ENCODE data around the gene MYBPHL.
"Not testable (repeated sequence)": the region's sequence is repeated elsewhere in the genome, so short reads cannot be mapped to it uniquely, and the experiment has no call there.

Gene MYBPHL

GRCh38 chr1:109307274-109308021, 637 bp upstream of the MYBPHL start:
- Histone ChIP-seq H3K27me3 (replicated peaks; ENCODE audit: control insufficient read depth, insufficient read depth, low read length) (peaks cover 2% of the 10 kb centered on the region; the same call in 1 of the 2 replicates), H3K36me3 (ENCODE audit: control insufficient read depth, insufficient read depth, low read length) (no peaks in the 10 kb centered on the region), H3K4me3 (replicated peaks; ENCODE audit: low read depth, low read length) (no peak overlapping the region)
- DNase-seq (ENCODE audit: extremely low read depth, insufficient read length), result no peak
- TF ChIP-seq CTCF (IDR thresholded peaks at IDR 0.05; ENCODE audit: insufficient read depth, low read length, poor library complexity, severe bottlenecking), result no peak

GRCh38 chr1:109305991-109306390, 820 bp downstream of the MYBPHL start:
- not testable (repeated sequence) for H3K4me3 ChIP-seq (replicated peaks; ENCODE audit: low read depth, low read length); H3K36me3 ChIP-seq (ENCODE audit: control insufficient read depth, insufficient read depth, low read length); H3K27me3 ChIP-seq (replicated peaks; ENCODE audit: control insufficient read depth, insufficient read depth, low read length); DNase-seq (ENCODE audit: extremely low read depth, insufficient read length)

- peaks cover 2% of the 10 kb centered on the region; the same call in 1 of the 2 replicates for H3K27me3 ChIP-seq (replicated peaks; ENCODE audit: control insufficient read depth, insufficient read depth, low read length)
- H3K36me3 ChIP-seq (ENCODE audit: control insufficient read depth, insufficient read depth, low read length), result no peaks in the 10 kb centered on the region
- no peak overlapping the region for H3K4me3 ChIP-seq (replicated peaks; ENCODE audit: low read depth, low read length)
- DNase-seq (ENCODE audit: extremely low read depth, insufficient read length), result no peak
- no peak for TF ChIP-seq CTCF (IDR thresholded peaks at IDR 0.05; ENCODE audit: insufficient read depth, low read length, poor library complexity, severe bottlenecking)
Measured at GRCh38 chr1:109304226-109304920, 2.4 kb downstream of the MYBPHL start.

GRCh38 chr1:109301874-109302273, 4.9 kb downstream of the MYBPHL start:
- Histone ChIP-seq H3K36me3 (ENCODE audit: control insufficient read depth, insufficient read depth, low read length) (no peaks in the 10 kb centered on the region), H3K27me3 (replicated peaks; ENCODE audit: control insufficient read depth, insufficient read depth, low read length) (no peaks in the 10 kb centered on the region), H3K4me3 (replicated peaks; ENCODE audit: low read depth, low read length) (no peak overlapping the region)
- no peak for DNase-seq (ENCODE audit: extremely low read depth, insufficient read length)
- no peak for TF ChIP-seq CTCF (IDR thresholded peaks at IDR 0.05; ENCODE audit: insufficient read depth, low read length, poor library complexity, severe bottlenecking)

GRCh38 chr1:109300650-109301151, 6.1 kb downstream of the MYBPHL start:
- Histone ChIP-seq H3K4me3 (replicated peaks; ENCODE audit: low read depth, low read length) (no peak overlapping the region), H3K36me3 (ENCODE audit: control insufficient read depth, insufficient read depth, low read length) (no peaks in the 10 kb centered on the region), H3K27me3 (replicated peaks; ENCODE audit: control insufficient read depth, insufficient read depth, low read length) (no peaks in the 10 kb centered on the region)
- DNase-seq (ENCODE audit: extremely low read depth, insufficient read length), result no peak
- no peak for TF ChIP-seq CTCF (IDR thresholded peaks at IDR 0.05; ENCODE audit: insufficient read depth, low read length, poor library complexity, severe bottlenecking)
